Left renal cortex interstitium (tissue), 4 donors: ENCODE data around the gene PKNOX2. TPM values are rescaled to one million over a fixed set of nuclear protein-coding genes. Genes with fewer than 3 reads are reported as not detected.

Source experiments
- DNase-seq, 4 donors: peaks; one replicate each; pipeline ENCODE4 v3.0.0-alpha.2; 2013; ENCODE audit warnings: low read depth in 4 of 4, low spot score in 2 of 4, missing footprints in 1 of 4
- polyA plus RNA-seq, 4 donors: library from polyadenylated mRNA; unstranded; fragments of 120-200 nt; gene quantifications; one replicate each; pipeline ENCODE4 v1.2.1, GENCODE V29; 2013; ENCODE audit not compliant: insufficient read length in 4 of 4

Gene PKNOX2
- polyA plus RNA-seq, 4 donors, result 13.4 to 15.1 (median 14.4) TPM

DNA sequence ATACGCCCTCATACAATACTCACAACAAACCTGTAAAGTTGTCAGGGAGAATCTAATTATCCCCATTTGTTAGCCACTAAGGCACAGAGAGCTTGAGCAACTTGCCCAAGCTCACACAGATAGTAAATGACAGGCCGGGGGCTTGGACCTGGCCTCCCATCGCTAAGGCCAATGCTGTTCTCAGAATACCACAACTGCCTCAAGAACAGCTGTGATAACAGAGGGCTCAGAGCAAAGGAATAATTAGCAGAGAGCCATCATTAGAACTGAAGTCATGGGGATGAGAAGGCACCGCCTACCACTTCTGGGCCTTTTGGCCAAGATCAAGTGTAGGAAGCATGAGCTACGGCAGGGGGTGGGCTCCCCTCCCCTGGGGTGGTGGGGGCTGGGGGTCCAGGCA, 232.9 kb downstream of the PKNOX2 start:
- no peak for DNase-seq

DNA sequence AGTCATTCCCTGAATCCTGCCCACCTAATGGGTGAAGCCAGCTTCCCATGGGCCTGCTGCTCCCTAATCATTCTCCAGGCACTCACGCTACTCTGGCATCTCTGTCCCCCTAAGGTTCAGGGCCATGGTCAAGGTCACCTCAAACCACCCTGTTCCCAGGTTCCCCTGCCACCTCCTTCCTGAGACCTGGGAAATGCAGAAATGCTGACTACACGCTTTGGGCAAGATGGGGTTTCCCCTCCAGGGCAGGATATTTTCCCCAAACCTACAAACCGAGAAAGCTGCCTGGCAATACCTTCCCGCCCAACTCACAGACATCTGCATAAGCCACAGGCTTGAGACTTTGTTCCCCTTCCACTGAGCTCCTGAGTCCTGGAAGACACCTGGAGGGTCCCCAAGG, 233.9 kb downstream of the PKNOX2 start:
- no peak for DNase-seq

GRCh38 chr11:125398994-125399640, 234.6 kb downstream of the PKNOX2 start:
- no peak for DNase-seq

DNA sequence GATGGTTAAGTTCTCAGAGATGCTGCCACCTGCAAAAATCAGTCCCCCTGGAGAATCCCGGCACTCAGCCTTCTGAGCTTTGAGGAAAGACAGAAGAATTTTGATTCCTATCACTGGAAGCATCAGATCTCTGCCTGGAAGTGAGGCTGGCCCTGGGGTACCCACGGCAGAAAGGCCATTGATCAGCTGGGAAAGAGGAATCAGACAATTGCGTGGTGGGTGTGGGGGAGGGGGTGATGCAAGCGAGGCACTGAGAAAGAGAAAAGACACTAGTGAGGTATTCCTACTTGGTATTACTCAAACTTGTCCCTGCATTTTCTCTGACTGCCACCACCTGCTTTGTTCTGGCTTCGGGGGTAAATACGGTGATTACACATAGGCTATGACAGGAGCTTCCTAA, 235.4 kb downstream of the PKNOX2 start:
- DNase-seq, result no peak

DNA sequence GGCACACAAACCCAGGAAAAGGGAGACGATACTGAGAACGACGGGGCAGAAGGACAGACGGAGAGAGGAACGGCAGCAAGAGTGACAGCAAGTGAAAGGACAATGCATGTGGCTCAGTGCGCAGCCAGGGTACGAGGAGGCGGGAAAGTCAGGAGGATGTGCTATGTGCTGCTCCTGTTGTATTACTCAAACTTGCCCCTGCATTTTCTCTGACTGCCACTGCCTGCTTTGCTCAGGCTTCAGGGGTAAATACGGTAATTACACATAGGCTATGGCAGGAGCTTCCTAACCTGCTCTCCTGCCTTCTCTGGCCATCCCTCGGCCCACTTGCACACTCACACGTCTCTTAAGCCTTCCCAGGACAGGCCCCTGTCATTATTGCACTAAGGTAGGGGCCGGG, 236.7 kb downstream of the PKNOX2 start:
- DNase-seq, result no peak

DNA sequence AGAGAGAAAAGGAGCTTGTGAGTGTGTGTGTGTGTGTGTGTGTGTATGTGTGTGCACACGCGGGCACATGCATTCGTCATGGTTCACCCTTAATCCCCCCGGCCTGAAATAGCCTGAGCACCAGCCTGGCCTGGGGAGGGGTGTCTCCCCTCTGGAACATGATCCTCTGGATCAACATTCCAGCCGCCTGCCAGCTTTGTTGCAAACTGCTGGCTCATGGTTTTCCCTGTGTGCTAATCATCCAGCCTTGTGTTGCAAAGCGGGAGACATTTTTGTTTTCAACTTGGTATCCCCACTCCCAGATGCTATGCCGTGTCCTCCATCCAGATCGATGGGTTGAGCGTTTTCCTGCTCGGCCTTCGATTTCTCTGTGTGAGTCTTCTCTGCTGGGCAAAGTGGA, 237.2 kb downstream of the PKNOX2 start:
- DNase-seq, result no peak

- no peak for DNase-seq
These were observed 237.9 kb downstream of the PKNOX2 start for GRCh38 chr11:125402435-125402834.

DNA sequence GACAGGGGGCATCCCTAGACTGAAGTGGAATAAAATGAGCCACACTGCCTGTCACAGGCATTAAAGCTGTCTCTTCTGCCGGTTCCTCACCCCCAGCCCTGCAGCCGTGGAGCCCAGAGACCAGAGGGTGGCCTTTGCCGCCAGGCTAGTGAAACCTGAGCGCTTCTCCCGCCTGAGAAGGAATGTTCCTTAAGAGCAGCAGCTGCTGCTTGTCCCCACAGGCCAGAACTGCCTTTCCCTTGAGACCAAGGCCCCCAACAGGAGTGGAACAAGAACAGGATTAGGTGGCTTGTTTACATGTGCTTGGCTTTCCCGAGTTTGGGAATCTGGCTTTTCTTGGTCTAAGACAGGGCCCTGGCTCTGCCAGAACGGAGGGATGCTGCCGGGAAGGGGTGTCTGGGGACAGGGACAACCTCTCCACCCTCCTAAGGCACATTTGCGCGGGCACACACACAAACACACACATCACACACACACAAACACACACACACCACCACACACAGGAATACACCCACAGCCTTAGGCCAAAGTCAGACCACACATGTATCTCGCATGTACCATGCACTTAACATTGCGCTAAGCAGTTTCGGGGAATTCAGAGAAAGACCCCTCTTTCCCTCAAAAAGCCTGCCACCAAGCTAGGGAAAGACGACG, 239.7 kb downstream of the PKNOX2 start:
- DNase-seq, result no peak

DNA sequence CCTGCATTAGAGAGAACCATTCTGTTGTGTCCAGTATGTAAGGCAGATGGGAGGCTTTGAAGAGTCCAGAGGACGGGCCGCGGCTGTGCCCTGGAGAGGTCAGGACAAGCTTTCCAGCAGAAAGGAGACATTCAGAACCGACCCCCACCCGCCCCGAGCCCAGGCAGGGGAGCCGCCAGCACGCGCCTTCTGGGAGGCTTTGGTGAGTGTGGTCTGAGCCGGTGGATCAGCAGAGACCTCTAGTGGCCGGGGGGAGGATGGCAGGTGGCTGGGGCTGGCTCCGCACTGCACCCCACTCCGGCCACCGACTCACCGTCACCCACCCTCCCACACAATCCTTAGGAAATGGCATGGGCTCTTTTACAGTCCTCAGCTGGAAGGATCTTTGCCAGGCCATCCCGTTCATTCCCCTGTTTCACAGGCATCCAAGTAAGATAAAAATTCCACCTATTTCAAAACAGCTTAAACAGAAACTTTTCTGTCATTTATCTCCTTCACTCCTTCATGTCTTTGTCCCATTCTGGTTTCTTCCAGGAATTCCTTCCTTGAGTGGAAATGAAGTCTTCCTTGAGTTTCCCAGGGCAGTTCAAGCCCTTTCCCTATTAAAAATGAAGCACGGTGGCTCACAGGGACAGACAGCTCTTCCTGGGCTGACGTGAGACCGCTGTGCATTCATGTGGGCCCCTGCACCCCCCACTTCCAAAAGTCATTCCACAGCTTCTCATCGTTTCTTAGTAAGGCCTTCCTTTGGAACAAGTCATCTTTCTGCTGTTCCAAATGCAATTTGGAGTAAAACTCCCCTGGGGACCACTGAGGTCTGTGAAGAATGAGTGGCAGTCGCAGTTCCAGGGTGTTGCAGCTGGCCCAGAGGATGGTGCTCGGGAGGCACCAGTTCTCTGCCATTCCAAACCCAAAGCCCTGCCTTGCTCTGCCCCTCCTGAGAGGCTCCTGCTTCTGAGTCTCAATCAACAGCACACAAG, 240.6 kb downstream of the PKNOX2 start:
- DNase-seq, result no peak

DNA sequence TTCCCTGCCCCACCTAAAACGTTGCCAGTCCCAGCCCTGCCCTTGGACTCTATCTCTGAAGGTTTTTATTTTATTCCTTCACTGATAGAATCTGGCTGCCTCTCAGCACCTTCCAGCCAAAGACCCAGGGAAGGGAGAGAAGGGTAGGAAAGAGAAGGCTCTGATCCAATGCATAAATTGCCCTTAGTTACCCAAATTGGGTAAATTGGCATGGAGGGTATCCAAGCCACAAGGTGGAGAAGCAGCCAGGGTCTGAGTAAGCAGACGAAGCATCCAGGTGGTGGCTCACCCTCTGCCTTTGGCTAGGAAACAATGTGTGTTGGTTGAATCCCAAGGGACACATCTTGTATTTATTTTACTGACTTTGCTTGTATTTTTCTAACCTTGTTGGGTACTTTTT, 242.5 kb downstream of the PKNOX2 start:
- no peak for DNase-seq

DNA sequence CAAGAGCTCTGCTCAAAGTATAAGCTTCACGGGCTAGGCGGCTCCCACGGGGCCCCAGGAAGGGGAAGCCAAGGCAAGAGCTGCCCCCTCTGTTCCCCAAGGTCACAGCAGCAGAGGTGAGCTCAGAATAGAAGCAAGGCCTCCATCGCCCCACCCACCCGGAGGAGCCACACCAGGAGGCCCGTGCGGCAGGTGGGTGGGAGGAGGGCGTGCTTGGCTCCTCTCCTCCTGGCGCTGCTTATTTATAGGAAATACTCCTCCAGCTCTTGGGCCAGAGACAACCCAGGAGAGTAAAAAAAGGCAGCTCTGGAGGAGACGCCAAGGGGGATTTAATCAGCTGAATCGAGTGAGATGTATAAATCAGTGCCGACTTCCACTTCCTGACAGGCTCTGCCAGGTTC, 243.8 kb downstream of the PKNOX2 start:
- no peak for DNase-seq

- no peak for DNase-seq
These were observed 245.5 kb downstream of the PKNOX2 start for GRCh38 chr11:125410091-125410490.

DNA sequence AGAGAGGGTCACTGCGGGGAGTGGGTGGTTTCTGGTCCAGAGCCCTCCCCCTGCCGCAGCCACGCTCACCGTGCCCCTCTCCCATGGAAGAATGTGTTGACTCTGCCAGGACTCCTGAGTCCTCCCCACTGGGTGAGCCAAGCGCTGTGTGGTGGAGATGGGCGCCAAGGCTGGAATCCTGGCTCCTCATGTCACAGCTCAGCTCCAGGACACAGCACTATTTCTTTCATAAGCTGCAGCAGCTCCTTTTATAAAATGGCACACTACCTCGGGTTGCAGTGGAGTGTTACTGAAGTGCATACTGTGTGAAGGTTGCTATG, 247.6 kb downstream of the PKNOX2 start:
- DNase-seq, result no peak

GRCh38 chr11:125412509-125412908, 248.0 kb downstream of the PKNOX2 start:
- DNase-seq, result no peak

- no peak for DNase-seq
These were observed 248.7 kb downstream of the PKNOX2 start for GRCh38 chr11:125413226-125413625.

- DNase-seq, result no peak
These were observed 249.6 kb downstream of the PKNOX2 start for GRCh38 chr11:125414121-125414520.

- no peak for DNase-seq
These were observed 252.7 kb downstream of the PKNOX2 start for GRCh38 chr11:125416981-125417935.

DNA sequence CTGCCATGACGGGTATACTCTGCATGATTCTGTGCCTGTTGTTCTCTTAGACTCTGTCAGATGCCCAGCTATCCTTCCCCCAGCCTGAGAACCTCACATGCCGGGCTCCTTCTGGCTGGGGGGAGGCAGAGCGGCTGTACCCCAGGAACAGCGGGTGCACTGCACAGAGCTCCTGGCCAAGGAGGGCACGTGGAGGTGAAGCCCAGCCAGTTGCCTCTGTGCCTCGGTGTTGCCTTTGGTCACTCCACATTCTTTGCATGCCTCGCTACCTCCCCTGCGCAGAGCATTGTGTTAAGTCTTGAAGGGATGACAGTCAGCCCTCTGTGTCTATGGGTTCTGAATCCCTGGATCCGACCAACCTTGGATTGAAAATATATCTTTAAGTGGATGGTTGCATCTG, 253.8 kb downstream of the PKNOX2 start:
- DNase-seq, result no peak

- DNase-seq, result no peak
These were observed 258.1 kb downstream of the PKNOX2 start for GRCh38 chr11:125422681-125423080.

- no peak for DNase-seq
These were observed 258.8 kb downstream of the PKNOX2 start for GRCh38 chr11:125423247-125423849.
